D721Med (cell line): ENCODE data around the gene IFNLR1.

Experiments
- DNase-seq: peaks from one replicate; pipeline ENCODE4 v3.0.0; 2011; ENCODE audit warnings: low spot score; ENCODE audit not compliant: insufficient read length
- FAIRE-seq: peaks from 2 replicates; lab custom pipeline; 2011; peaks lifted over from hg19 to GRCh38; lab: Jason Lieb, UNC
- TF ChIP-seq, protein P1 (sequence below): IDR thresholded peaks from 2 replicates; pipeline ENCODE4 v1.5.1; 2012; ENCODE audit warnings: mild to moderate bottlenecking, control low read depth; ENCODE audit not compliant: insufficient read depth; ENCODE audit errors: missing control alignments

The IFNLR1 gene

DNA sequence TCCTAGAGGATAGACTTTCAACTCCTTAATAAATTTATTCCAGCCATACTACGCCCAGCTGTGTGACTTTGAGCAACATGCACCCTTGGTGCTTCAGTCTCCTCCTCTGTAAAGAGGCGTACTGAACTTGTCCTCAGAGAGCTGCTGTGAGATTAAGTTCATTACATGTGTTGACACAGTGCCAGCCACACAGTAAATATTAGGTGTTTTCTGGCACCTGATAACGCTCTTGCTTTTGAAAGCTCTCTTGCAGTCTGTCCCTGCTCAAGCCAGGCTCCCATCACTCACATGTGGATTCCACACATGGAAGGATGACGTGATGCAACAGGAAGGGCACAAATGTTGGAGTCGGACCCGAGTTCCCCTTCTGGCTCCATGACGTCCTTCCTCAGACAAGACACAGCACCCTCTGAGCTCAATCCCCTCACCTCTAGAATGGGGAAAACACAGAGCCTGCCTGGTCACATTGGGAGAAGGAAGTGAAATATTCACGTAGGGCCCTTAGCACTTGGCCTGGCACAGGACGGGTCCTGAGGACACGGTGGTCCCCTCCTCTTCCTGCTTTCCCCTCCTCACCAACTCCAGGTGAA, 7.7 kb downstream of the IFNLR1 start:
- FAIRE-seq (no peak), DNase-seq (no peak)
- TF ChIP-seq, protein P1, sequence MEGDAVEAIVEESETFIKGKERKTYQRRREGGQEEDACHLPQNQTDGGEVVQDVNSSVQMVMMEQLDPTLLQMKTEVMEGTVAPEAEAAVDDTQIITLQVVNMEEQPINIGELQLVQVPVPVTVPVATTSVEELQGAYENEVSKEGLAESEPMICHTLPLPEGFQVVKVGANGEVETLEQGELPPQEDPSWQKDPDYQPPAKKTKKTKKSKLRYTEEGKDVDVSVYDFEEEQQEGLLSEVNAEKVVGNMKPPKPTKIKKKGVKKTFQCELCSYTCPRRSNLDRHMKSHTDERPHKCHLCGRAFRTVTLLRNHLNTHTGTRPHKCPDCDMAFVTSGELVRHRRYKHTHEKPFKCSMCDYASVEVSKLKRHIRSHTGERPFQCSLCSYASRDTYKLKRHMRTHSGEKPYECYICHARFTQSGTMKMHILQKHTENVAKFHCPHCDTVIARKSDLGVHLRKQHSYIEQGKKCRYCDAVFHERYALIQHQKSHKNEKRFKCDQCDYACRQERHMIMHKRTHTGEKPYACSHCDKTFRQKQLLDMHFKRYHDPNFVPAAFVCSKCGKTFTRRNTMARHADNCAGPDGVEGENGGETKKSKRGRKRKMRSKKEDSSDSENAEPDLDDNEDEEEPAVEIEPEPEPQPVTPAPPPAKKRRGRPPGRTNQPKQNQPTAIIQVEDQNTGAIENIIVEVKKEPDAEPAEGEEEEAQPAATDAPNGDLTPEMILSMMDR: no peak

DNA sequence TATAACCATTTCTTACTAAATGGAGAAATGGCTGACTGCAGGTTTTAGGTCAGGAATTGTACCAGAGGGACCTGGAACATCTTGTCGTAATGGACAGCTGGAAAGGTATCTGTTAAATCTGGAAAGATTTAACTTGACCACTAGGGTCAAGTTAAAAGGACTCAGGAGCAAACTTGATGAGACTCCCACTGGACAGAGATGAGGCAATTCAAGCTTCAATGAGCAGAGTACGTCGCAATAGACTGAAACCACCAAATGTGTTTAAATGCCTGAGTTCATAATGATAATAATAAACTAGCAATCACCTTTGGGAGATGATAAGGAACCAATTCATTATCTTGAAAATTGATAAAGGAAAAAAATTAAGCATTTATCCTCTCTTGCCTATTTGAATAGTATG, 8.7 kb downstream of the IFNLR1 start:
- FAIRE-seq (no peak), DNase-seq (no peak)
- TF ChIP-seq, protein P1: no peak

DNA sequence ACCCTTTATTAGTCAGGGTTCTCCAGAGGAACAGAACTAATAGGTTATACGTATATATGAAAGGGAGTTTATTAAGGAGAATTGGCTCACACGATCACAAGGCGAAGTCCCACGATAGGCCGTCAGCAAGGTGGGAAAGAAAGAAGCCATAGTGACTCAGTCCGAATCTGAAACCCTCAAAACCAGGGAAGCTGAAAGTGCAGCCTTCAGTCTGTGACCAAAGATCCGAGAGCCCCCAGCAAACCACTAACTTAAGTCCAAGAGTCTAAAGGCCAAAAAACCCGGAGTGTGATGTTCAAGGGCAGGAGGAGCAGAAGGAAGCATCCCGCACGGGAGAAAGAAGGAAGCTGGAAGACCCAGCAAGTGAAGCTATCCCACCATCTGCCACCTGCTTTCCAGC, 9.9 kb downstream of the IFNLR1 start:
- FAIRE-seq (no peak), DNase-seq (no peak)
- TF ChIP-seq, protein P1: no peak

DNA sequence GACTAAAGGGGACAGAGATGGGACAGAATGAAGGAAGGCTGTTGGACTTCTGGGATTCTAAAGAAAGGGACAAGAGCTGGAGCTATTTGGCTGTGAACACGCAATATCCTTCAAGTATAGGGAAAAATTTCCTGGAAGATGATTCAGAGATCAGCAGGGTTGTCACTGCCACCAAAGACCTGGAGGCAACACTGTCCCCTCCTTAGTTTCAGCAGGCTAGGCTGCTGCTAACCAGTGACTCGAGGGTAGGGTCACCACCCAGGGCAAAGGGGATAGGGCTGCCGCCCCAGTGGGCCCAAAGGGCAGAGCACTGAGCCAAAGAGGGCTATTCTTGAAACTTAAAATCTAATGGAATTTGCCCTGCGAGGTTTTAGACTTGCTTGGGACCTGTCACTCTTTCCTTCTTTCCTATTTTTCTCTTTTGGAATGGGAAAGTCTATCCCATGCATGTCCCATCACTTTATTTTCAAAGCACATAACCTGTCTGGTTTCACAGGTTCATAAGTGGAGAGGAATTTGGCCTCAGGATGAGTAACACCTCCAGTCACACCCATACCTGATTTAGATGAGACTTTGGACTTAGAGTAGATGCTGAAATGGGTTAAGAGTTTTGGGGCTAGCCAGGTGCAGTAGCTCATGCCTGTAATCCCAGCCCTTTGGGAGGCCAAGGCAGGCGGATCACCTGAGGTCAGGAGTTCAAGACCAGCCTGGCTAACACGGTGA, 11.9 kb downstream of the IFNLR1 start:
- FAIRE-seq (no peak), DNase-seq (no peak)
- TF ChIP-seq, protein P1: no peak

DNA sequence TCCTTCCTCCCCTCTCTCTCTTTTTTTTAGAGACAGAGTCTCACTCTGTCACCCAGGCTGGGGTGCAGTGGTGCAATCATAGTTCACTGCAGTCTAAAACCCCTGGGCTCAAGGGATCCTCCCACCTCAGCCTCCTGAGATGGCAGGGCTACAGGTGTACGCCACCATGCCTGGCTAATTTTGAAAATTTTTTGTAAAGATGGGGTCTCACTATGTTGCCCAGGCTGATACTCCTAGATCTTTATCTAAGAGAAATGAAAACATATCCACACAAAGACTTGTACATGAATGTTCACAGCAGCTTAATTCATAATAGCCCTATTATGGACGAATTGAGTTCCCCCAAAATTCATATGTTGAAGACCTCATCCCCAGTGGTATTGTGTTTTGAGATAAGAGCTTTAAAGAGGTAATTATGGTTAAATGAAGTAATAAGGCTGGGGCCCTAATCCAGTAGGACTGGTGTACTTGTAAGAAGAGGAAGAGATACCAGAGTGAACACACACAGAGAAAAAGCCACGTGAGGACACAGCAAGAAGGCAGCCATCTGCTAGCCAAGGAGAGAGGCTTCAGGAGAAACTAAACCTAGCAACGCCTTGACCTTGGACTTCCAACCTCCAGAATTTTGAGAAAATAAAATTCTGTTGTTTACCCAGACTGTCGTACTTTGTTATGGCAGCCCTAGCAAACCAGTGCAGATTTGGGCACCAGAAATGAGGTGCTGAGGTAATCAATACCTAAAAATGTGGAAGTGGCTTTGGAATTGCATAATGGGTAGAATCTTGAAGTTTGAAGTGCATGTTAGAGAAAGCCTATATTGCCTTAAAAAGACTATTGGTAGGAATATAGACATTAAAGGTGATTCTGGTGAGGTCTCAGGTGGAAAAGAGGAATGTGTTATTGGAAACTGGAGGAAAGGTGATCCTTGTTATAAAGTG, 13.2 kb downstream of the IFNLR1 start:
- DNase-seq (no peak), FAIRE-seq (no peak)
- TF ChIP-seq, protein P1: no peak

DNA sequence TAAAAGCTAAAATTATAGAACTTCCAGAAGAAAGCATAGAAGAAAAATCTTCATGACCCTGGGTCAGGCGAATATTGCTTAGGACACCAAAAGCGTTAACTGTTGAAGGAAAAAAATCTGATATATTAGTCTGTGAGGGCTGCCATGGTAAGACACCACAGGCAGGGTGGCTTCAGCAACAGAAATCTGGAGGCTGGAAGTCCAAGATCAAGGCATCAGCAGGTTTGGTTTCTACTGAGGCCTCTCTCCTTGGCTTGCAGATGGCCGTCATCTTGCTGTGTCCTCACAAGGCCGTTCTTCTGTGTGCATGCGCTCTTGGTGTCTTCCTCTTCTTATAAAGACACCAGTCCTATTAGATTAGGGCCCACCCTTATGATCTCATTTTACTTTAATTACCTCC, 14.5 kb downstream of the IFNLR1 start:
- TF ChIP-seq, protein P1: no peak
- no peak for DNase-seq
- FAIRE-seq: no peak

DNA sequence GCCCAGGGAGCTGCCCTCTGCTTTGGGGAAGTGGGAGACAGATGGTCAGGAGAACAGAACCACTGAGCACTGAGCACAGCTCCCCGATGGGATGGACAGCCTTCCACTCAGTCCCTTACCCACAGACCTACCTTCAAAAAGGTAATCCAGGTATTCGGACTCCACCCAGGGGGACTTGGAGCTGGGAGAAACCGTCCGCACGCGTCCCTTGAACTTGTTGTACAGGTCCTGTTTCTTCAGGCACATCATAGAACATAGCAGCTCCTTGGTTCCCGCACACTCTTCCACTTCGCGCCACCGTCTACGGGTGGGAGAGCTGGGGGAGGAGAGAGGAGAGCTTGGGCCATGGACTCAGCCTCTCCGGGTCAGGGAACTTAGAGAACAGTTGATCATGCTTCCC, 17.8 kb downstream of the IFNLR1 start:
- FAIRE-seq: no peak
- TF ChIP-seq, protein P1: no peak
- no peak for DNase-seq
